HL-60 (cell line): ENCODE results near the gene PRKD2.

Experiments used
- DNase-seq, 2 experiments: peaks; one replicate each; pipeline ENCODE4 v3.0.0-alpha.2; 2010 to 2020; ENCODE audit warnings: low read depth in 1 of 2, low spot score in 1 of 2
- H3K27ac ChIP-seq: fragments of 250-450 bp; sonication (Bioruptor Pico); replicated peaks from 2 replicates; pipeline ENCODE4 v1.5.1; 2020; ENCODE audit warnings: mild to moderate bottlenecking, moderate library complexity
- H3K27me3 ChIP-seq: fragments of 250-450 bp; sonication (Bioruptor Pico); 2 replicates; pipeline ENCODE4 v1.5.1; 2021; ENCODE audit warnings: mild to moderate bottlenecking, moderate library complexity; ENCODE audit not compliant: insufficient read depth, poor library complexity, severe bottlenecking
- H3K4me3 ChIP-seq: replicated peaks from 2 replicates; pipeline ENCODE4 v1.5.1; 2011; ENCODE audit warnings: mild to moderate bottlenecking, control low read depth, low read length; ENCODE audit not compliant: insufficient read depth
- CTCF ChIP-seq: IDR thresholded peaks from one replicate; pipeline ENCODE4 v1.5.1; 2011; ENCODE audit warnings: low read length, control low read depth, inconsistent platforms; ENCODE audit not compliant: insufficient read depth
- GABPA ChIP-seq: IDR thresholded peaks from 2 replicates; pipeline ENCODE4 v1.6.1; 2012; ENCODE audit warnings: low read depth
- POLR2AphosphoS5 ChIP-seq: IDR thresholded peaks from 2 replicates; pipeline ENCODE4 v1.6.1; 2012; ENCODE audit warnings: low read depth
- SPI1 ChIP-seq: IDR thresholded peaks from 2 replicates; pipeline ENCODE4 v1.6.1; 2012; ENCODE audit warnings: low read depth, mild to moderate bottlenecking, borderline replicate concordance
- TF ChIP-seq, protein P1 (sequence below): IDR thresholded peaks from 2 replicates; pipeline ENCODE4 v1.6.1; 2012; ENCODE audit warnings: low read depth; ENCODE audit not compliant: insufficient replicate concordance

Gene PRKD2

DNA sequence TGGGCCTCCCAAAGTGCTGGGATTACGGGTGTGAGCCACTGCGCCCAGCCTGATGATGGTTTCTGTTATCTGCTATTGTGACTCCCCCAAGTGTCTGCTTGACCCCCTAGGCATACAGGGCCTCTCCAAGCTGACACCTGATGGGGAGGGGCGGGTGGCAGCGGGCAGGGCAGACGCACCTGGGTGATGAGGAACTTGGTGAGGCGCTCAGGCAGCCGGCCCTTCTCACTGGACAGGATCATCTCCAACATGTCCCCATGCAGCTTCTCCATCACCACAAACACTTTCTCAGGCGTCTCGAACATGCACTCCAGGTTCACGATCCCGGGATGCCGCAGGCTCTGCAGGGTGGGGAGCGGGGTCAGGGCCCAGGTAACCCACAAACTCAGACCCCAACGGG lies 27.6 kb downstream of the PRKD2 start:
- no peaks in the 10 kb centered on the region for H3K27me3 ChIP-seq
- no peak for DNase-seq
- TF ChIP-seq POLR2AphosphoS5 (no peak), GABPA (no peak), CTCF (no peak), SPI1 (no peak)
- TF ChIP-seq, protein P1, sequence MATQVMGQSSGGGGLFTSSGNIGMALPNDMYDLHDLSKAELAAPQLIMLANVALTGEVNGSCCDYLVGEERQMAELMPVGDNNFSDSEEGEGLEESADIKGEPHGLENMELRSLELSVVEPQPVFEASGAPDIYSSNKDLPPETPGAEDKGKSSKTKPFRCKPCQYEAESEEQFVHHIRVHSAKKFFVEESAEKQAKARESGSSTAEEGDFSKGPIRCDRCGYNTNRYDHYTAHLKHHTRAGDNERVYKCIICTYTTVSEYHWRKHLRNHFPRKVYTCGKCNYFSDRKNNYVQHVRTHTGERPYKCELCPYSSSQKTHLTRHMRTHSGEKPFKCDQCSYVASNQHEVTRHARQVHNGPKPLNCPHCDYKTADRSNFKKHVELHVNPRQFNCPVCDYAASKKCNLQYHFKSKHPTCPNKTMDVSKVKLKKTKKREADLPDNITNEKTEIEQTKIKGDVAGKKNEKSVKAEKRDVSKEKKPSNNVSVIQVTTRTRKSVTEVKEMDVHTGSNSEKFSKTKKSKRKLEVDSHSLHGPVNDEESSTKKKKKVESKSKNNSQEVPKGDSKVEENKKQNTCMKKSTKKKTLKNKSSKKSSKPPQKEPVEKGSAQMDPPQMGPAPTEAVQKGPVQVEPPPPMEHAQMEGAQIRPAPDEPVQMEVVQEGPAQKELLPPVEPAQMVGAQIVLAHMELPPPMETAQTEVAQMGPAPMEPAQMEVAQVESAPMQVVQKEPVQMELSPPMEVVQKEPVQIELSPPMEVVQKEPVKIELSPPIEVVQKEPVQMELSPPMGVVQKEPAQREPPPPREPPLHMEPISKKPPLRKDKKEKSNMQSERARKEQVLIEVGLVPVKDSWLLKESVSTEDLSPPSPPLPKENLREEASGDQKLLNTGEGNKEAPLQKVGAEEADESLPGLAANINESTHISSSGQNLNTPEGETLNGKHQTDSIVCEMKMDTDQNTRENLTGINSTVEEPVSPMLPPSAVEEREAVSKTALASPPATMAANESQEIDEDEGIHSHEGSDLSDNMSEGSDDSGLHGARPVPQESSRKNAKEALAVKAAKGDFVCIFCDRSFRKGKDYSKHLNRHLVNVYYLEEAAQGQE = no peak
- no peak overlapping the region for H3K27ac ChIP-seq
- no peak overlapping the region for H3K4me3 ChIP-seq

DNA sequence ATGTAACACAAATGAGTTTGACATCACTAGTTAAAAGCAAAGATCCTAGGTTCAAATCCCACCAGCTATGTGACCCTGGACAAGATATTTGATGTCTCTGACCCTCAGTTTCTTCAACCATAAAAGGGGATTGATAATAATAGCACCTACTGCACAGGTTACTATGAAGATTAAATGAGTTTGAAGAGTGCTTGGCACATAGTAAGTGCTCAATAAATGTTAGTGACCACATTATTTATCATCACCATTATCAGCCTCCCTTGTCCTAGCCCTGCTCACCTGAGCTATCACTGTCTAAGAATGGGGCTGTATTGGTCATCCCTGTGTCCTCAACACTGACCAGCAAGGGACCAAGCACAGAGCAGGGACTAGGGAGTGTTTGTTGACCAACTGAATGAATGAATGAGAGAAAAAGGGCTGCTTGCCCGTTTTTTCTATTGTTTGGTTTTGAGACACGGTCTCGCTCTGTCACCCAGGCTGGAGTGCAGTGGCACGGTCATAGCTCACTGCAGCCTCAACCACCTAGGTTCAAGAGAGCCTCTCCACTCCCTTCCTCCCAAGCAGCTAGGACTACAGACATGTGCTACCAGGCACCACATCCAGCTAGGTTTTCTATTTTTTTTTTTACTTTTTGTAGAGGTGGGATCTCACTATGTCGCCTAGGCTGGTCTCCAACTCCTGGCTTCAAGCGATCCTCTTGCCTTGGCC lies 29.3 kb downstream of the PRKD2 start:
- Histone ChIP-seq H3K4me3 (no peak overlapping the region), H3K27me3 (no peaks in the 10 kb centered on the region), H3K27ac (no peak overlapping the region)
- no peak for DNase-seq
- TF ChIP-seq, protein P1 = no peak

- no peak for DNase-seq
- TF ChIP-seq POLR2AphosphoS5 (no peak), GABPA (no peak), CTCF (no peak), SPI1 (no peak)
- TF ChIP-seq, protein P1 = no peak
- no peaks in the 10 kb centered on the region for H3K27me3 ChIP-seq
- no peak overlapping the region for H3K4me3 ChIP-seq
- no peak overlapping the region for H3K27ac ChIP-seq
Observed at GRCh38 chr19:46685189-46685588, 31.7 kb downstream of the PRKD2 start.
